HCT116 (cell line): ENCODE data around the gene ACAP2. TPM values are rescaled to one million over a fixed set of nuclear protein-coding genes. Genes with fewer than 3 reads are reported as not detected.

Source experiments
- ATAC-seq: fragments of 200-7000 bp; cut with Tn5 transposase; 2 replicates; pipeline ENCODE4 v1.9.1; 2020; ENCODE audit warnings: mild to moderate bottlenecking, moderate library complexity
- BruUV-seq: library from RNA; stranded (reverse); fragments of 400-500 nt; replicated peaks from 2 replicates; lab custom pipeline; 2021; lab: Mats Ljungman, UMichigan
- CTCF ChIA-PET: fragments of 300-600 bp; sonication (Branson Sonifier 250); formaldehyde crosslinking; loops from one replicate; lab custom pipeline; 2021; ENCODE audit warnings: antibody characterized with exemption; lab: Charles Lee
- POLR2A ChIA-PET: fragments of 300-600, 350-600 bp; sonication (Branson Sonifier 250); formaldehyde crosslinking; loops from one replicate; lab custom pipeline; 2021; ENCODE audit warnings: antibody characterized with exemption; lab: Charles Lee
- RAD21 ChIA-PET, 2 experiments: fragments of 300-600 bp; sonication (Branson Sonifier 250); formaldehyde crosslinking; loops; one replicate each; lab custom pipeline; 2023; ENCODE audit warnings: low total read pairs in 2 of 2; ENCODE audit not compliant: uncharacterized antibody in 2 of 2, unreplicated experiment in 2 of 2, low non-redundant PET in 1 of 2; lab: Charles Lee
- DNase-seq: peaks from one replicate; pipeline ENCODE4 v3.0.0-alpha.2; 2010; ENCODE audit warnings: low read depth, low spot score
- H2AFZ ChIP-seq: fragments of 200-600 bp; shearing (Covaris generic), sonication (generic); 2 replicates; pipeline ENCODE4 v1.6.1; 2017; ENCODE audit warnings: low read depth, mixed run types, mixed read lengths, antibody characterized with exemption, low read length; ENCODE audit not compliant: poor library complexity, severe bottlenecking
- H3K27ac ChIP-seq: 2 replicates; pipeline ENCODE4 v1.5.1; 2012; ENCODE audit warnings: low read depth, low read length
- H3K27me3 ChIP-seq: fragments of 200-600 bp; sonication (generic); 2 replicates; pipeline ENCODE4 v1.6.1; 2016; ENCODE audit warnings: mixed run types, low read length, mixed read lengths; ENCODE audit not compliant: insufficient read depth
- H3K36me3 ChIP-seq, 2 experiments: fragments of 200-500 bp in 1 of 2; fragments of 200-600 bp in 1 of 2; sonication (Bioruptor generic) in 1 of 2; sonication (generic) in 1 of 2; 2 replicates each; pipeline versions ENCODE4 v1.5.1 to v1.6.1; 2014 to 2016; ENCODE audit warnings: low read length in 2 of 2, inconsistent platforms in 1 of 2, mixed read lengths in 1 of 2, mixed run types in 1 of 2; ENCODE audit not compliant: insufficient read depth in 2 of 2, control insufficient read depth in 1 of 2
- H3K4me1 ChIP-seq, 2 experiments: fragments of 200-600 bp in 1 of 2; sonication (generic) in 1 of 2; 2 replicates each; pipeline versions ENCODE4 v1.5.1 to v1.6.1; 2012 to 2017; ENCODE audit warnings: low read length in 2 of 2, inconsistent platforms in 1 of 2, mild to moderate bottlenecking in 1 of 2, mixed read lengths in 1 of 2, mixed run types in 1 of 2, moderate library complexity in 1 of 2; ENCODE audit not compliant: insufficient read depth in 2 of 2, control insufficient read depth in 1 of 2
- H3K4me2 ChIP-seq: fragments of 200-600 bp; sonication (generic); 2 replicates; pipeline ENCODE4 v1.6.1; 2017; ENCODE audit warnings: mixed run types, low read length, mixed read lengths
- H3K4me3 ChIP-seq, 2 experiments: fragments of 200-600 bp in 1 of 2; sonication (generic) in 1 of 2; replicated peaks in 1 of 2; 2 replicates each; pipeline ENCODE4 v1.5.1; 2011 to 2016; ENCODE audit warnings: low read length in 2 of 2, control low read depth in 1 of 2, low read depth in 1 of 2, mild to moderate bottlenecking in 1 of 2, mixed read lengths in 1 of 2, mixed run types in 1 of 2
- H3K79me2 ChIP-seq: fragments of 200-600 bp; sonication (generic); 2 replicates; pipeline ENCODE4 v1.6.1; 2017; ENCODE audit warnings: mild to moderate bottlenecking, mixed run types, low read length, moderate library complexity, mixed read lengths; ENCODE audit not compliant: insufficient read depth
- H3K9ac ChIP-seq: fragments of 200-600 bp; sonication (generic); 2 replicates; pipeline ENCODE4 v1.6.1; 2016; ENCODE audit warnings: low read length, mixed read lengths
- H3K9me2 ChIP-seq: fragments of 200-600 bp; sonication (generic), shearing (Covaris generic); 2 replicates; pipeline ENCODE4 v1.6.1; 2017; ENCODE audit warnings: mixed run types, mild to moderate bottlenecking, moderate library complexity; ENCODE audit not compliant: insufficient read depth
- H3K9me3 ChIP-seq, 2 experiments: fragments of 200-500 bp in 1 of 2; fragments of 200-600 bp in 1 of 2; sonication (Bioruptor generic) in 1 of 2; sonication (generic) in 1 of 2; 2 replicates each; pipeline ENCODE4 v1.6.1; 2014 to 2017; ENCODE audit warnings: low read length in 2 of 2, mixed read lengths in 2 of 2, inconsistent platforms in 1 of 2, low read depth in 1 of 2, mild to moderate bottlenecking in 1 of 2, mixed run types in 1 of 2, moderate library complexity in 1 of 2; ENCODE audit not compliant: control insufficient read depth in 1 of 2, insufficient read depth in 1 of 2
- H4K20me1 ChIP-seq: fragments of 200-600 bp; sonication (generic), shearing (Covaris generic); 2 replicates; pipeline ENCODE4 v1.6.1; 2017; ENCODE audit warnings: mixed run types, mild to moderate bottlenecking, moderate library complexity; ENCODE audit not compliant: insufficient read depth
- ATF3 ChIP-seq: IDR thresholded peaks from 2 replicates; pipeline ENCODE4 v1.6.1; 2012
- CEBPB ChIP-seq: IDR thresholded peaks from 2 replicates; pipeline ENCODE4 v1.6.1; 2012; ENCODE audit warnings: low read depth
- CTCF ChIP-seq, 3 experiments: fragments of 200-600 bp in 1 of 3; sonication (generic) in 1 of 3; IDR thresholded peaks in 2 of 3; conservative IDR thresholded peaks in 1 of 3; 2 replicates each; pipeline ENCODE4 v1.5.1; 2012 to 2017; ENCODE audit warnings: low read depth in 2 of 3, low read length in 2 of 3, antibody characterized with exemption in 1 of 3, borderline replicate concordance in 1 of 3, control low read depth in 1 of 3, mild to moderate bottlenecking in 1 of 3, mixed read lengths in 1 of 3, mixed run types in 1 of 3, moderate library complexity in 1 of 3; ENCODE audit not compliant: insufficient read depth in 1 of 3
- EGR1 ChIP-seq: IDR thresholded peaks from 2 replicates; pipeline ENCODE4 v1.6.1; 2012; ENCODE audit warnings: low read depth
- EZH2 ChIP-seq: fragments of 200-600 bp; sonication (generic); IDR thresholded peaks from 2 replicates; pipeline ENCODE4 v1.6.1; 2017; ENCODE audit warnings: antibody characterized with exemption, mixed run types
- EZH2phosphoT487 ChIP-seq: fragments of 200-600 bp; IDR thresholded peaks from 2 replicates; pipeline ENCODE4 v1.6.1; 2018; ENCODE audit warnings: antibody characterized with exemption, borderline replicate concordance
- FOSL1 ChIP-seq: IDR thresholded peaks from 2 replicates; pipeline ENCODE4 v1.6.1; 2012; ENCODE audit warnings: low read depth
- JUND ChIP-seq: IDR thresholded peaks from 2 replicates; pipeline ENCODE4 v1.6.1; 2012
- POLR2AphosphoS5 ChIP-seq: IDR thresholded peaks from 2 replicates; pipeline ENCODE4 v1.6.1; 2011; ENCODE audit warnings: mild to moderate bottlenecking, low read depth, low read length, moderate library complexity
- REST ChIP-seq: IDR thresholded peaks from 2 replicates; pipeline ENCODE4 v1.6.1; 2012; ENCODE audit warnings: low read depth
- SIN3A ChIP-seq: IDR thresholded peaks from 2 replicates; pipeline ENCODE4 v1.6.1; 2012; ENCODE audit warnings: low read depth
- TCF7L2 ChIP-seq: IDR thresholded peaks from 2 replicates; pipeline ENCODE4 v1.7.0; 2011; ENCODE audit warnings: borderline replicate concordance, inconsistent platforms; ENCODE audit not compliant: insufficient read depth, insufficient read length; ENCODE audit errors: extremely low read depth
- YY1 ChIP-seq: IDR thresholded peaks from 2 replicates; pipeline ENCODE4 v1.6.1; 2011; ENCODE audit warnings: low read length, low read depth, moderate library complexity, mild to moderate bottlenecking; ENCODE audit not compliant: insufficient replicate concordance; ENCODE audit errors: extremely low read depth
- ZBTB33 ChIP-seq: IDR thresholded peaks from 2 replicates; pipeline ENCODE4 v1.6.1; 2011; ENCODE audit warnings: mild to moderate bottlenecking, low read length, moderate library complexity; ENCODE audit not compliant: insufficient replicate concordance; ENCODE audit errors: extremely low read depth
- ZNF274 ChIP-seq: fragments of 200-500 bp; sonication (Bioruptor generic); IDR thresholded peaks from 2 replicates; pipeline ENCODE4 v1.6.1; 2014; ENCODE audit warnings: mild to moderate bottlenecking, low read depth, low read length, inconsistent platforms
- intact Hi-C: fragments of 100-400 bp; cut with micrococcal nuclease; formaldehyde crosslinking; loops from 2 replicates; pipeline ENCODE4 v1.10.0; 2022
- total RNA-seq: library from RNA; stranded (reverse); gene quantifications from one replicate; pipeline ENCODE4 v1.2.1, GENCODE V29; 2021; ENCODE audit not compliant: unreplicated experiment

Gene ACAP2
- total RNA-seq, 1 experiment from 2014 or later, result 43.0 TPM

- no peaks in the 10 kb centered on the region for H3K9me3 ChIP-seq
- no peaks in the 10 kb centered on the region for H3K4me1 ChIP-seq
- no peaks in the 10 kb centered on the region for H4K20me1 ChIP-seq
- H3K9me2 ChIP-seq, result no peaks in the 10 kb centered on the region
- ATAC-seq (no peak), DNase-seq (no peak)
- peaks cover 2 to 3% of the 10 kb centered on the region in 2 experiments; a peak in 2 of 4 replicates for H3K36me3 ChIP-seq
- POLR2A ChIA-PET, result no interaction called here
- RAD21 ChIA-PET, result no interaction called here
- CTCF ChIA-PET, result no interaction called here
- no peaks in the 10 kb centered on the region for H3K27me3 ChIP-seq
- H2AFZ ChIP-seq, result no peak overlapping the region
- no TSS peak for BruUV-seq
- TF ChIP-seq EZH2 (no peak), CTCF (IDR thresholded peaks at IDR 0.05 in 2 of 3, conservative IDR thresholded peaks at IDR 0.05 in 1 of 3; ENCODE audit: borderline replicate concordance in 1 of 3, insufficient read depth in 1 of 3, low read depth in 2 of 3, low read length in 2 of 3) (no peak), EGR1 (no peak), YY1 (no peak), REST (no peak), FOSL1 (no peak), EZH2phosphoT487 (no peak), ATF3 (no peak), ZNF274 (no peak), JUND (no peak), TCF7L2 (no peak), SIN3A (no peak), ZBTB33 (no peak), CEBPB (no peak), POLR2AphosphoS5 (no peak)
- no peak overlapping the region for H3K4me3 ChIP-seq
- H3K4me2 ChIP-seq, result no peak overlapping the region
- H3K27ac ChIP-seq, result no peak overlapping the region
- intact Hi-C loops, result no loop called here
- no peaks in the 10 kb centered on the region for H3K79me2 ChIP-seq
- no peak overlapping the region for H3K9ac ChIP-seq
These were observed 146.2 kb downstream of the ACAP2 start for GRCh38 chr3:195296662-195297061.
